GM12865 (cell line): ENCODE data around the gene RIT2.

Experiments
- DNase-seq: peaks from one replicate; pipeline ENCODE4 v3.0.0; 2010; ENCODE audit warnings: low read depth
- H3K4me3 ChIP-seq: 2 replicates; pipeline ENCODE4 v1.5.1; 2011; ENCODE audit warnings: mild to moderate bottlenecking, low read depth, low read length, control low read depth
- TF ChIP-seq, protein P1 (sequence below): IDR thresholded peaks from 2 replicates; pipeline ENCODE4 v1.5.1; 2011; ENCODE audit warnings: low read length, control low read depth, low read depth, inconsistent platforms; ENCODE audit not compliant: insufficient read depth; ENCODE audit errors: missing control alignments

RIT2 gene

DNA sequence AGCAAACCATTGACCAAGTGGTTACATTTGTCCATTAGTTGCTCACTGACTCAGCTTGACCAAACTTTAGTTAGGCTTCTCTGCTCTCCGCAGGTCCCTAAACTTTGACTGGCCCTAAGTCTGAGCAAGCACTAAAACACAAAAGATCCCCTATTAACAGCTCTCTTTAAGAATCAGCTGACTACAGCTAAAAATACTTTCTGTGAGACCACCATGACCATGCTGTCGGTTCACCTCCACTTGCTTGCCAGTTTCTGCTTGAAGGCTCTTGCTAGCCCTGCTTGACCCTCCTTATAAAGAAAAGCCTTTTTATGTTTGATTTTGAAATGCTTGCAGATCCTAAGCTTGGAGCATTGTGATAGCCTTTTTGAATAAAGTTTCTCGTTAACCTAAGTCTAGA is 40.4 kb upstream of the RIT2 start:
- TF ChIP-seq, protein P1, sequence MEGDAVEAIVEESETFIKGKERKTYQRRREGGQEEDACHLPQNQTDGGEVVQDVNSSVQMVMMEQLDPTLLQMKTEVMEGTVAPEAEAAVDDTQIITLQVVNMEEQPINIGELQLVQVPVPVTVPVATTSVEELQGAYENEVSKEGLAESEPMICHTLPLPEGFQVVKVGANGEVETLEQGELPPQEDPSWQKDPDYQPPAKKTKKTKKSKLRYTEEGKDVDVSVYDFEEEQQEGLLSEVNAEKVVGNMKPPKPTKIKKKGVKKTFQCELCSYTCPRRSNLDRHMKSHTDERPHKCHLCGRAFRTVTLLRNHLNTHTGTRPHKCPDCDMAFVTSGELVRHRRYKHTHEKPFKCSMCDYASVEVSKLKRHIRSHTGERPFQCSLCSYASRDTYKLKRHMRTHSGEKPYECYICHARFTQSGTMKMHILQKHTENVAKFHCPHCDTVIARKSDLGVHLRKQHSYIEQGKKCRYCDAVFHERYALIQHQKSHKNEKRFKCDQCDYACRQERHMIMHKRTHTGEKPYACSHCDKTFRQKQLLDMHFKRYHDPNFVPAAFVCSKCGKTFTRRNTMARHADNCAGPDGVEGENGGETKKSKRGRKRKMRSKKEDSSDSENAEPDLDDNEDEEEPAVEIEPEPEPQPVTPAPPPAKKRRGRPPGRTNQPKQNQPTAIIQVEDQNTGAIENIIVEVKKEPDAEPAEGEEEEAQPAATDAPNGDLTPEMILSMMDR = no peak
- no peak overlapping the region for H3K4me3 ChIP-seq
- no peak for DNase-seq

DNA sequence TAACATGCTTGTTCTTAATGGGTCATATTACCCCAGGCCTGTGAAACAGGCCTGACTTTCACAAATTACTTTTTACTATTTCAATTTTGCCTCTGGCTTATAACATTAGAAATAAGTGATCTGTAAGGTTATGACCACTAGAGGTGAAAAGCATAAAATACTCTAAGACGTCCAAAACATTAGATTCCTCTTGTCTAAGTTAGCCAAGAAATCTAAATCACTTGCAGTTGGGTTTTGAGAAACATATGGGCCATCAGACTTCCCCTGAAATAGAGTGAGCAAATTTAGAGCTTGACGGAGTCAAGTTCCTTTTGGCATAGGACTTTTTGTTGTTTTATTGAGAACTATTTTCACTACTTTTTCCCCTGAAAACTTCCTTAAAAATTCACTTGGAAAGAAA is 32.7 kb upstream of the RIT2 start:
- DNase-seq = no peak
- H3K4me3 ChIP-seq = no peak overlapping the region
- TF ChIP-seq, protein P1 = no peak

DNA sequence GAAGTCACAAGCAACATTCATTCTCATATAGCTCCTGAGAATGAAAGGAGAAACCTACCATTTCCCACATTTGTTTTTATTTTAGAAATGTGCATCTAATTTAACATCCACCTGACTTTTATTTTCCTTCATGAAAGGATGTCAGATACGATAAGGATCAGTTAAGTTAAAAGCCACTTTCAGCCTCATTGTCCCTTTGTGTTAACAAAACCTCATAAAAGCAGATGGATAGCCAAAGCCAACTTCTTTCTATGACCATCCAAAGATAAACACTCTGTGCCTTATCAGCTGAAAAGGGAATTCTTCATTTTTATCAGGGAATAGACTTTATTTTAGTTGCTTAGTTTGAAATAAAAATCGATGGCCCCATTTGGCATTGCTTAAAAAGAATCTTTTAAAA is 25.7 kb upstream of the RIT2 start:
- H3K4me3 ChIP-seq = no peak overlapping the region
- TF ChIP-seq, protein P1 = no peak
- DNase-seq = no peak

DNA sequence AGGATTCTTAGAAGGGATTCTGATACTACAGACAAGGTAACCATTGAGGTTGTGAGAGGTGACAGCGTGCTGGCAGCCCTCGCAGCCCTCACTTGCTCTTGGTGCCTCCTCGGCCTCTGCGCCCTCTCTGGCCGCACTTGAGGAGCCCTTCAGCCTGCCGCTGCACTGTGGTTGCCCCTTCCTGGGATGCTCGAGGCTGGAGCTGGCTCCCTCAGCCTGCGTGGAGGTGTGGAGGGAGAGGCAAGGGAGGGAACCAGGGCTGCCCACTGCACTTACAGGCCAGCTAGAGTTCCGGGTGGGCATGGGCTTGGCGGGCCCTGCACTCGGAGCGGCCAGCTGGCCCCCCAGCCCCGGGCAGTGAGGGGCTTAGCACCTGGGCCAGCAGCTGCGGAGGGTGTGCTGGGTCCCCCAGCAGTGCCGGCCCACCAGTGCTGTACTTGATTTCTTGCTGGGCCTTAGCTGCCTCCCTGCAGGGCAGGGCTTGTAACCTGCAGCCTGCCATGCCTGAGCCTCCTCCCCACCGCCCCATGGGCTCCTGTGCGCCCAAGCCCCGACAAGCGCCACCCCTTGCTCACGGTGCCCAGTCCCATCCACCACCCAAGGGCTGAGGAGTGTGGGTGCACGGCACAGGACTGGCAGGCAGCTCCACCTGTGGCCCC is 23.9 kb upstream of the RIT2 start:
- H3K4me3 ChIP-seq = no peak overlapping the region
- TF ChIP-seq, protein P1 = no peak
- no peak for DNase-seq

DNA sequence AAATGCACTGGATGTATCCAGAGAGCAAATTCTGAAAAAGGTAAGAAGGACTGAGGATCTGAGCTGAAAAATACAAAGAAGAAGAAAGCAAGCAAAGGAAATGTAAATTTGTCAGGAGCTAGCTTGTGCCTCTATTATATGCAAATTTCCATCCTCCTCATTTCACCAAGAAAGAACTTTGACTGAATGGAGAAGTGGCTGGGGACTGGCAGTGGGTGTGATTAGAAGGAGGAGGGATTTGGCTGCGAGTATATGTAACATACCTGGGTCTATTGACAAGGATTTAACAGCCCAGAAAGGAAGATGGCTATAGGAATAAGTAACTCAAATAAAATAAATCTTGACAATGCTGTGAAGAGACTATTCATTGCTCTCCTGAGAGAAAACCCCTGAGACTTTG is 19.4 kb upstream of the RIT2 start:
- no peak for DNase-seq
- no peak overlapping the region for H3K4me3 ChIP-seq
- TF ChIP-seq, protein P1 = no peak

DNA sequence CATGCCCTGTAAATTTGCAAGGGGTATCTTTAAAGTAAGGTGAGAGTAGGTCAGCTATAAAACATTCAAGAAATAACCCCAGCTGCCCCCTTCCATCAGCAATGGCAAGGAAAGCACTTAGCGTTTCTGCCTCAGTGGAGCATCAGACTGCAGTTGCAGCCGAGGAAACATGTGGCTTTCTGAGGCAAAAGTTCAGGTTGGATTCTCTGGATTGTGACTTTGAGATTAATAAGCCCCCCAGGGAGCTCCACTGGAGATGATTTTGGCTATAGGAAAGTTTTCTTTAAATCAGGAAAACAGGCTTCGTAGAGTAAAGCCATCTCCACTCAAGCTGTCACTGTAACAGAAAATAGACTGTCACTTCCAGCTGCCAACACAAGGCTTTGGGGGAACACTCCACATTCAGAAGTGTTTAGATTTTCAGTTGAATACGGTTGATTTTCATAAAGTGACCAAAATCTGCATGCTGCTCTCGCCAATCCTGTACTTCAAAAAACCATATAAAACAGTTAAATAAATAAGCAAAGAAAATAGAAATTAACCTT is 15.3 kb upstream of the RIT2 start:
- no peak for DNase-seq
- TF ChIP-seq, protein P1 = no peak
- H3K4me3 ChIP-seq = no peak overlapping the region

DNA sequence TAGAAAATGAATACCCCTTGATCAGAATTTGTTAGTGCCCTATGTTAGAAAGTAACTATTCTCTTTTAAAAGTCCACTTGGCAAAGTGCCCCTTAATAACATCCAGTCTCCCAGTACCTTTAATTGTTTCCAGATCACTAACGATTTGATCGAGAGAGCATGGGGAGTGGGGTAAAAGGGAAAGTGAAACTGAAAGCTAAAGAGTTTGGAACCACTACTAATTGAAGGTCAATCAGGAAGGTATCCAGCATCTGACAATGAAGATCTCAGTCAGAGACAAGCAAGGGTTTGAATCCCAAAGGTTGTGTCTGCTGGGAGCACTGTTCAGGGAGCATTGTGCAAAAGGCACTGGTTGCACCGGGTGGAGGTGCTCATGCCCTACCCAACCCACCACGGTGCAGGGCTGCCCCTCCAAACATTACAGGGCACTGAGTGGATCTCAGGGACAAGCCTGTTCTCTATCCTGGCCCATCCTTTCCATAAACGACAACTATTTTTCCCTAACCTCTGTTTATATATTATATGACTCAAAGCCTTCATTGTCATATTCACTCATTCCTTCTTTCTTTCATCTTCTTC is 14.6 kb upstream of the RIT2 start:
- TF ChIP-seq, protein P1 = no peak
- H3K4me3 ChIP-seq = no peak overlapping the region
- no peak for DNase-seq
